GM21576 (cell line): ENCODE measurements around the gene LRGUK.
"Not testable (repeated sequence)": the region's sequence is repeated elsewhere in the genome, so short reads cannot be mapped to it uniquely, and the experiment has no call there.

Experiments used
- ATAC-seq: cut with Tn5 transposase; IDR thresholded peaks from one replicate; pipeline ENCODE4 v1.9.1; 2021; ENCODE audit warnings: mild to moderate bottlenecking, moderate library complexity; ENCODE audit not compliant: unreplicated experiment

LRGUK gene

DNA sequence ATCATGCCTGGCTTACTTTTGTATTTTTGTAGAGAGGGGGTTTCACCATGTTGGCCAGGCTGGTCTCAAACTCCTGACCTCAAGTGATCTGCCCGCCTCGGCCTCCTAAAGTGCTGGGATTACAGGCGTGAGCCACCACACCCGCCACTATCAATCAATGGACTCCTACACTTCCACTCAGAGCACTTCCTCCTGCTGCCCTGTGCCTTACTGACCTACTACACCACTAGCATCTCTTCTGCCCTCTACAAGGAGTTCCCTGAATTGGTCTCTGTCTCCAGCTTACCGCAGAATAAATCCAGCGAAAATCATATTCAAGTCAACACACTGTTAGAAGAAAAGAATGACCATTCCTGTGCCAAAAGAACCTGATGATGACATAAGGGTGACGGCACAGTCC, 168.8 kb downstream of the LRGUK start:
- not testable (repeated sequence) for ATAC-seq

DNA sequence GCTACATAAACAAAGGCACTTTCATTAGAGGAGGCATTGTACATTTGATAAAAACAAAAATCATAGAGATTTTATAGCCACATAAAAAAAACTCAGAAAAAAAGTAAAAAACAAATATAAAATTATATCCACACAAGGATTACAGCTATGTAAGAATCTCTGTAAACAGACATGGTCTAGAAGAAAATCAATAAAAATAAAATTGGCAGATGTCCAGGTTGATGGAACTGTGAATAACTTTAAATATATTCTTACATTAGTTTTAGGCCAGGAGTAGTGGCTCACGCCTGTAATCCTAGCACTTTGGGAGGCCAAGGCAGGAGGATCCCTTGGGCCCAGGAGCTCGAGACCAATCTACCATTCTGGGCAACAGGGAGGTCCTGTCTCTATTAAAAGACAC, 170.3 kb downstream of the LRGUK start:
- no peak for ATAC-seq

DNA sequence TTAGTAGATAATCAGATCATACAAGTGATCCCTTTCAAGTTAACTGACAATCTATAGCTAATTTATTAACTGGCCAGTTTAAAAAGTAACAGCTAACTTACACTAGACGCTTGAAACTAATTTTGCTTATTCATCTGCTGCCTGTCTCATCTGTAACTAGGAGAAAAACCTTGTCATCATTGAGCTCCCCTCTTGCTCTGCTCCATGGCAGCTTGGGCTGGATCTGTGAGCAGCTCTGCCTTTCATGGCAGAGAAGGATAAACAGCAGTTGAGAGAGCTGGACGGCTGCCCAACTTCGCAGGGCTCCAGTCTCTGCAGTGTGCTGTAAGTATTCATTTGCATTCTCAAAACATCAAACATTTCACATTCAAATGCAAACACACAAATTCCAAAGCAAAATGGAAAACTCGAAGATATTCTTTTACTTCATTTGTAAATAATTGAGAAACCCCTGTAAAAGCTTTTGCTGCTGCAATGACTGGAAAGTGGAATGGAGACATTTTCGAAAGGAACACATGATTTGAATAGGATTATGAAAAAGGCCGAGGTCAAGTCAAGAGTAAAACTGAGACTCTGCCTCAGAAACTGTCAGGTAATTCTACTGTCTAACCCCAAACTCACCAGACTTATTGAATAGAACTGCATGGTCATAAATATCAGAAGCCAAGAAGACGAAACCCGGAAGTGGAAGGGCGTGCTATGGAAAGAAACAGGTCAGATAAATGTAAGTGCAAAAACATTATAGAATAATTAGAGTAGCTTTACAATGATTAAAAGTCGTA, 172.0 kb downstream of the LRGUK start:
- ATAC-seq = no peak

DNA sequence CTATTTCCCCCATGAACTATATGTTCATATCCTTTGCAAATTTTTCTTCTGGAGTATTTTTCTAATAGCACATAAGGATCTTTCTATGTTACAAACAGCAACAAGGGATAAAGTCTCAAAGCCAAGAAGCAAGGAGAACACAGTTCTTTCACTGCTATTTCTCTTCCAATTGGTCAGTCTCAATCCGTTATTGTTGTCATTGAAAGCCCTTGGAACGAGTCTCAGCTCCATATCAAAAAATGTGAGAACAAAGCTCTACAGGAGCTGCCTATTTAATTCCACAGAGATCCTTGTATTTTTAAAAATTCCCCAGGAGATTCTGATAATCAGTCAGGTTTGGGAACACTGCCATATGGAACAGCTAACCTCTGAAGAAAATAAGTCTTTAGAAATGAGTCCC, 173.8 kb downstream of the LRGUK start:
- no peak for ATAC-seq

DNA sequence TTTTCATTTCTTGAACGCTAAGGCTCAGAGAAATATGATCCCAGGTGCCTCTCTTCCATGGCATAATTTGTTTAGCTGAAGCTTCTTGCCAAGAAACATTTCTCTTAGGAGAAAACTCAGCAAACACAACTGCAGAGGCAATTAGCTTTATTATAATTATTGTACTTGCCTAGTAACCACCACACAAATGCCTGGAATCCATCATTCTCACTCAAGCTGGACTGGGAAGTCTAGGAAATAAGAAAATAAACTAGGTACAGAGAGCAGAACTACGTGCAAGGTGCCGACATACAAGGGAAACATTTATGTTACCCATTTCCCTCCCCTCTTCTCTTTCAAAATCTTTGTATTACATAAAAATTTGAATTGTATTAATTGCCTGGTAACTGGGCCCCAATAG, 174.5 kb downstream of the LRGUK start:
- no peak for ATAC-seq

DNA sequence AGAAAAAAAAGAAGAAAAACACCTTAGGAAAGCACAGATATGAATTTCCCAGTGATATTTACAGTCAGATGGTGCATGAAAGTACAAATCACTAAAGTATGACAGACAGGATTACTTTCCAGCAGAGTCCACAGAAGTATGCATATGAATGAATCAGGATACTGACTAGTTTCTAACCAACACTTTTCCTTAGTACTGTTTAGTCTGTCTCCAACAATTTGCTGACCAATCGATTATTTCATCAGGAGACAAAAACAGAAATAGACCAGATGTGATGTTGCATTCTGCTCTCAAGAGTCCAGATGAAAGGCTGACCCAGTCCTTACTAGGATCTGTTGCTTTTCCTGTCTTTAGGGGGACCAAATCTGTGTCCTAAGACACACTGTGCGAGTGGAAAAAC, 175.0 kb downstream of the LRGUK start:
- ATAC-seq = no peak

DNA sequence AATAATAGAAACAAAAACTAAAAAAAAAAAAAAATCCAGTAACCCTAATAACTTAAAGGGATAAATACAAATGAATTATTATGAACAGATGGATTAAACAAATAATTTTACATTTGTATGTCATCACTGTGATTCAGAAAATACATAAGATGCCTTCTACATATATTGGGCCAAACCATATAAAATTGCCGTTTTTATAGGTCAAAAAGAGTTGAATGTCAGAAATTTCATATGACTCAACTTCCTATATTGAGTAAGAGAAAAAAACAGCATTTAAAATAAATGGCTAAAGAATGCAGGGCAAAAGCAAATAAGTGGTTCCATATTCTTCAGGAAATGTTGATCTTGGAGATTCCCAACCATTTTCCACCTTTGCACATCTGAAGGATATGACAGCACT, 180.2 kb downstream of the LRGUK start:
- no peak for ATAC-seq

DNA sequence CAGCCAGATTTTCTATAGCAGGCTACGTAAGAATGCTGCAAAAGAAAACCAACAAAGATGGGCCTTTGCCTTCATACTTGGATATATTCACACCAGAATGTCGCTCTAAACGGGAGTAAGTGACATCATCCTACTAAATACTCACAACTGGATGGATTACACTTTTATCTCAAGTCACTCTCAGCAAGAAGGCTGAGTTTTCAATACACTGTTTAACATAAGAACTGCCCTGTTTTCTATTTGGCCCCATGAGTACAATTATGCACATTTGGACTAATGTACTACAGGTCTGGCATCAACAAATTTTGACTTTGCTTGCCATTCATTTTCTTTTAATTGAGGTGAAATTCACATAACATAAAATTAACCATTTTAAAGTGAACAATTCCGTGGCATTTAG, 181.4 kb downstream of the LRGUK start:
- ATAC-seq = no peak

DNA sequence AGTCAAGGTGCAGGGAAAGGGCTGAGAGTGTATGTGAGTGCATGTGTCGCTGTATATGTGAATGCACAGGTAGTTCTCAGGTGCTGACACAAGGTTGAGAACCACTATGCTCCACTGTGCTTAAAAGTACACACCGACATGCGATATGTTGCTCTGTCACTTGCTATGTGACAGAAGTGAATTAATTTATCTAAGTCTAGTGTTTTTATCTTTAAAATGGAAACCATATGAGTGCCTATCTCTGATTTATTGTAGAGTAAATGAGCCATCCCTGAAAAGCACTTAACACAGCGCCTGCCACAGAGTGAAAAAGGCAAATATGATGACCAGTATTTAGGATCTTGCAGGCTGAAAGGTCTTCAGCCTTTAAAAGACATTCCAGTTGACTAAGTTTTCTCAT, 184.7 kb downstream of the LRGUK start:
- no peak for ATAC-seq

DNA sequence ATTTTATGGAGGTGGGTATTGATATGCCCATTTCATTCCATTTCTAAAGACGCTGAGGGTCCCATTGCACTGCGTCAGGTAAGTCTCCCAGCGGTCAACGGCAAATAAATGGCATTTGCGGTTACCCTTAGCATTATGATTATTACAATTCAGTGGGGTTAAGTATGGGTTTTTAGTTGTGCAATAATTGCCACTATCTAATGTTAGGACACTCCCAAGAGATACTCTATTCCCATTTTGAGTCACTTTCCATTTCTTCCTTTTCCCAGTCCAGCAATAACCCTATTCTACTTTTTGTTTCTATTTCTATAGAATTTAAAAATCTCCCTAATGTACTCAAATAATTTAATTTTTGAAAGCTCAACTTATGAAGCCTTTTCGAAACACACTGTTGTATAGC, 185.6 kb downstream of the LRGUK start:
- ATAC-seq = no peak

DNA sequence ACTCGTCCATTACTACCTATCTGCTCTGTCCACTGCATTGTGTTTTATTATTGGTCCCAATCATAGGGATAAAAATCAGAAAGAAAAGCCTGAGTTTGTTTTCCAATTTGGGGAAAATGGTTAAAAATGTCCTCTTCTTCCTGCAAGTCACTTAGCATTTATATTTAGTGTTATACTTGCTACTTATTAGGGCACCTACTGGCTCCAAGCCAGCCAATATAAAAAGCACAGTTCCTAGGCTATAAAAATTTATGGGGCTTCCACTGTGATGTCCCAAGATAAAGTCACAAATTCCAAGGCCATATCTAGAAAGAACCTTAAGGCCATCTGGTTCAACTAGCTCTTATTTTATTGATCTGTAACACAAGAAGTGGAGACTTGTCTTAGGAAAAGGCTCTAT, 186.4 kb downstream of the LRGUK start:
- ATAC-seq = no peak
